Liver (tissue), 3 donors: ENCODE results near the gene HMX3.

ENCODE experiments used
- ATF3 ChIP-seq: IDR thresholded peaks from 2 replicates; pipeline ENCODE4 v1.6.1; 2016; ENCODE audit warnings: antibody characterized with exemption
- CTCF ChIP-seq: fragments of 150-350 bp; IDR thresholded peaks from 2 replicates; pipeline ENCODE4 v1.5.1; 2017; ENCODE audit warnings: improper control_type of control experiment, low read depth, low read length; ENCODE audit not compliant: missing input control
- TAF1 ChIP-seq: conservative IDR thresholded peaks from 2 replicates; pipeline ENCODE4 v1.6.1; 2016; ENCODE audit warnings: antibody characterized with exemption, mild to moderate bottlenecking
- ZBTB33 ChIP-seq: IDR thresholded peaks from 2 replicates; pipeline ENCODE4 v1.6.1; 2016; ENCODE audit warnings: antibody characterized with exemption
- donor health status: healthy.
- donor health status: healthy.

GRCh38 chr10:123158682-123159081 lies 22.9 kb downstream of the HMX3 start:
- TF ChIP-seq ZBTB33, result no peak
- no peak for TF ChIP-seq TAF1
- TF ChIP-seq ATF3, result no peak
- TF ChIP-seq CTCF, result no peak
